Measurements from ENCODE around the gene EML1. TPM values are rescaled to one million over a fixed set of nuclear protein-coding genes. Genes with fewer than 3 reads are reported as not detected.

EML1 gene
- total and polyA plus RNA-seq, 2 of the 13 experiments (the other 11 are each of a cell fraction or from before 2014, with no cell fraction given), result 0.59 to 1.7 TPM

- TF ChIP-seq ZNF142 (CRISPR knock-in tag; IDR thresholded peaks at IDR 0.05), result no peak
- TF ChIP-seq MIER2 (CRISPR knock-in tag; IDR thresholded peaks at IDR 0.05), result no peak
- no peak for TF ChIP-seq ZBTB34 (CRISPR knock-in tag; IDR thresholded peaks at IDR 0.05)
Measured at GRCh38 chr14:99808154-99808505, 14.9 kb downstream of the EML1 start (continued).

GRCh38 chr14:99808515-99808914, 15.3 kb downstream of the EML1 start:
- H3K79me2 ChIP-seq (ENCODE audit: insufficient read depth, low read length), result no peaks in the 10 kb centered on the region
- H3K27me3 ChIP-seq (ENCODE audit: control insufficient read depth in 1 of 2, insufficient read depth in 2 of 2, low read length in 2 of 2), result no peaks in the 10 kb centered on the region
- intact Hi-C loops (cut with micrococcal nuclease; ENCODE audit: unreplicated experiment) (no loop called here), in situ Hi-C loops (cut with HindIII; ENCODE audit: extremely low pct_ligation_motif_present, low pct_unique_long_range_greater_than_20kb) (no loop called here)
- H3K9me3 ChIP-seq (ENCODE audit: low read length), result no peaks in the 10 kb centered on the region
- no peak overlapping the region for H3K9ac ChIP-seq (ENCODE audit: insufficient read depth, low read depth, low read length)
- no peak for TF ChIP-seq ZBTB43 (CRISPR knock-in tag; conservative IDR thresholded peaks at IDR 0.05)
- no peak for TF ChIP-seq CERS6 (CRISPR knock-in tag; IDR thresholded peaks at IDR 0.05)
- no peak for TF ChIP-seq CBX1 (IDR thresholded peaks at IDR 0.05; ENCODE audit: low read depth)
- TF ChIP-seq PHF5A (CRISPR knock-in tag; IDR thresholded peaks at IDR 0.05; ENCODE audit: low read depth, unreplicated experiment), result no peak
- TF ChIP-seq DMAP1 (CRISPR knock-in tag; IDR thresholded peaks at IDR 0.05), result no peak
- no peak for TF ChIP-seq ZNF136 (CRISPR knock-in tag; IDR thresholded peaks at IDR 0.05; ENCODE audit: low read depth)
- no peak for TF ChIP-seq NFRKB (IDR thresholded peaks at IDR 0.05)
- TF ChIP-seq MAFG (CRISPR knock-in tag; IDR thresholded peaks at IDR 0.05), result no peak
- no peak for TF ChIP-seq ZNF720 (CRISPR knock-in tag; IDR thresholded peaks at IDR 0.05)
- no peak for TF ChIP-seq FOXA1 (IDR thresholded peaks at IDR 0.05)
- TF ChIP-seq FOXA1 (CRISPR knock-in tag; IDR thresholded peaks at IDR 0.05), result no peak
- no peak for TF ChIP-seq ZNF143 (CRISPR knock-in tag; IDR thresholded peaks at IDR 0.05)
- no peak for TF ChIP-seq PRMT3 (CRISPR knock-in tag; IDR thresholded peaks at IDR 0.05; ENCODE audit: borderline replicate concordance, low read depth)
- peaks cover 9% of the 10 kb centered on the region; the same call in 1 of the 2 replicates for H3K4me1 ChIP-seq (ENCODE audit: insufficient read depth, low read length)
- H3K4me2 ChIP-seq (ENCODE audit: low read depth, low read length), result no peak overlapping the region
- no peak for DNase-seq (ENCODE audit: low spot score)
- no peak overlapping the region for H3K4me3 ChIP-seq (replicated peaks in 1 of 3; ENCODE audit: insufficient read depth in 1 of 3, low read depth in 2 of 3, low read length in 3 of 3)
- FAIRE-seq, result no peak
- ChIA-PET CTCF (ENCODE audit: low intra/inter-chr PET ratio, low total read pairs) (no interaction called here), POLR2A (no interaction called here)
- H4K20me1 ChIP-seq (ENCODE audit: insufficient read depth, low read length), result no peaks in the 10 kb centered on the region
- no peak overlapping the region for H3K27ac ChIP-seq (ENCODE audit: extremely low read length, insufficient read depth, low read length)
- 54% methylated on average over 3 of the region's 3 CpGs for WGBS (ENCODE audit: low lambda C conversion rate)
- no peaks in the 10 kb centered on the region for H3K36me3 ChIP-seq (replicated peaks in 1 of 2; ENCODE audit: control insufficient read depth in 1 of 2, insufficient read depth in 2 of 2, low read length in 2 of 2)
- H2AFZ ChIP-seq (ENCODE audit: low read length), result no peak overlapping the region
- BruUV-seq (replicated peaks), result no TSS peak
- no peak for ATAC-seq
